Ectodermal cell (in vitro differentiated cells): ENCODE results near the gene CCNJL.
"Not testable (repeated sequence)": the region's sequence is repeated elsewhere in the genome, so short reads cannot be mapped to it uniquely, and the experiment has no call there.

Experiments used
- H3K27ac ChIP-seq: 2 replicates; pipeline ENCODE4 v1.7.0; 2013; ENCODE audit warnings: mild to moderate bottlenecking, low read depth, low read length; ENCODE audit not compliant: insufficient read depth, poor library complexity, severe bottlenecking
- H3K27me3 ChIP-seq: 2 replicates; pipeline ENCODE4 v1.7.0; 2013; ENCODE audit warnings: mild to moderate bottlenecking, low read length; ENCODE audit not compliant: insufficient read depth, control insufficient read depth, poor library complexity, severe bottlenecking
- H3K36me3 ChIP-seq: one replicate; pipeline ENCODE4 v1.7.0; 2013; ENCODE audit warnings: low read length; ENCODE audit not compliant: control insufficient read depth, insufficient read depth
- H3K4me1 ChIP-seq: one replicate; pipeline ENCODE4 v1.7.0; 2013; ENCODE audit warnings: low read length; ENCODE audit not compliant: control insufficient read depth, insufficient read depth
- H3K4me3 ChIP-seq: 2 replicates; pipeline ENCODE4 v1.7.0; 2013; ENCODE audit warnings: low read depth, low read length, control low read depth; ENCODE audit not compliant: insufficient read depth
- H3K9me3 ChIP-seq: 2 replicates; pipeline ENCODE4 v1.7.0; 2013; ENCODE audit warnings: mild to moderate bottlenecking, low read length, moderate library complexity; ENCODE audit not compliant: control insufficient read depth
- WGBS, 2 experiments: methylation state at CpG; one replicate each; pipeline ENCODE4 v1.1.7; 2013; ENCODE audit warnings: missing lambda C conversion rate in 2 of 2; 5-methylcytosine and 5-hydroxymethylcytosine counted together

CCNJL gene

GRCh38 chr5:160334716-160335115 lies 22.4 kb upstream of the CCNJL start:
- 88 to 90% methylated on average over 3 of the region's 3 CpGs for WGBS, 2 experiments

GRCh38 chr5:160333721-160334120 lies 21.4 kb upstream of the CCNJL start:
- Histone ChIP-seq H3K36me3 (no peaks in the 10 kb centered on the region), H3K4me3 (no peak overlapping the region), H3K9me3 (no peaks in the 10 kb centered on the region), H3K4me1 (no peaks in the 10 kb centered on the region), H3K27ac (no peak overlapping the region), H3K27me3 (no peaks in the 10 kb centered on the region)
- 90 to 94% methylated on average over 3 of the region's 3 CpGs for WGBS, 2 experiments

More at GRCh38 chr5:160334716-160335115, 22.4 kb upstream of the CCNJL start:
- not testable (repeated sequence) for H3K4me1 ChIP-seq, H3K36me3 ChIP-seq, H3K9me3 ChIP-seq, H3K4me3 ChIP-seq, H3K27ac ChIP-seq, H3K27me3 ChIP-seq

- no peak overlapping the region for H3K27ac ChIP-seq
- H3K4me1 ChIP-seq = peaks cover 8% of the 10 kb centered on the region
- H3K27me3 ChIP-seq = no peaks in the 10 kb centered on the region
- H3K9me3 ChIP-seq = no peaks in the 10 kb centered on the region
- H3K36me3 ChIP-seq = no peaks in the 10 kb centered on the region
- WGBS, 2 experiments = 94% methylated on average over 4 of the region's 4 CpGs
- no peak overlapping the region for H3K4me3 ChIP-seq
Observed at GRCh38 chr5:160330212-160330611, 17.8 kb upstream of the CCNJL start.

GRCh38 chr5:160327818-160328217 lies 15.5 kb upstream of the CCNJL start:
- H3K36me3 ChIP-seq = no peaks in the 10 kb centered on the region

GRCh38 chr5:160326981-160327380 lies 14.6 kb upstream of the CCNJL start:
- Histone ChIP-seq H3K4me1 (peaks cover 8% of the 10 kb centered on the region), H3K27me3 (no peaks in the 10 kb centered on the region), H3K4me3 (no peak overlapping the region), H3K36me3 (no peaks in the 10 kb centered on the region), H3K9me3 (no peaks in the 10 kb centered on the region), H3K27ac (no peak overlapping the region)
- 71 to 93% methylated on average over 1 to 2 of the region's 2 CpGs for WGBS, 2 experiments

More at GRCh38 chr5:160327818-160328217, 15.5 kb upstream of the CCNJL start:
- 76 to 82% methylated on average over 6 of the region's 6 CpGs for WGBS, 2 experiments
- H3K27me3 ChIP-seq = no peaks in the 10 kb centered on the region
- H3K27ac ChIP-seq = no peak overlapping the region
- H3K4me3 ChIP-seq = no peak overlapping the region
- H3K9me3 ChIP-seq = no peaks in the 10 kb centered on the region
- peaks cover 8% of the 10 kb centered on the region for H3K4me1 ChIP-seq

GRCh38 chr5:160325716-160326115 lies 13.4 kb upstream of the CCNJL start:
- Histone ChIP-seq H3K4me1 (peaks cover 13% of the 10 kb centered on the region), H3K27ac (no peak overlapping the region), H3K4me3 (no peak overlapping the region), H3K36me3 (no peaks in the 10 kb centered on the region), H3K9me3 (no peaks in the 10 kb centered on the region), H3K27me3 (no peaks in the 10 kb centered on the region)
- WGBS, 2 experiments = 94 to 98% methylated on average over 2 of the region's 2 CpGs

- Histone ChIP-seq H3K27ac (no peak overlapping the region), H3K9me3 (no peaks in the 10 kb centered on the region), H3K4me1 (peaks cover 13% of the 10 kb centered on the region), H3K4me3 (no peak overlapping the region), H3K27me3 (no peaks in the 10 kb centered on the region), H3K36me3 (no peaks in the 10 kb centered on the region)
- WGBS, 2 experiments = 88 to 92% methylated on average over 2 of the region's 2 CpGs
Observed at GRCh38 chr5:160324886-160325285, 12.5 kb upstream of the CCNJL start.

- H3K36me3 ChIP-seq = no peaks in the 10 kb centered on the region
- H3K4me1 ChIP-seq = peaks cover 5% of the 10 kb centered on the region
- H3K9me3 ChIP-seq = no peaks in the 10 kb centered on the region
- no peaks in the 10 kb centered on the region for H3K27me3 ChIP-seq
- WGBS, 2 experiments = 96 to 97% methylated on average over 4 of the region's 4 CpGs
- no peak overlapping the region for H3K4me3 ChIP-seq
- H3K27ac ChIP-seq = no peak overlapping the region
Observed at GRCh38 chr5:160318409-160318808, 6.0 kb upstream of the CCNJL start.

- 92 to 95% methylated on average over 5 of the region's 5 CpGs for WGBS, 2 experiments
Observed at GRCh38 chr5:160317434-160317833, 5.1 kb upstream of the CCNJL start.

GRCh38 chr5:160315968-160316367 lies 3.6 kb upstream of the CCNJL start:
- 74 to 85% methylated on average over 1 of the region's 1 CpG for WGBS, 2 experiments
- no peak overlapping the region for H3K27ac ChIP-seq
- H3K36me3 ChIP-seq = no peaks in the 10 kb centered on the region
- peaks cover 4% of the 10 kb centered on the region for H3K4me1 ChIP-seq
- H3K9me3 ChIP-seq = no peaks in the 10 kb centered on the region
- no peaks in the 10 kb centered on the region for H3K27me3 ChIP-seq
- no peak overlapping the region for H3K4me3 ChIP-seq

More at GRCh38 chr5:160317434-160317833, 5.1 kb upstream of the CCNJL start:
- H3K9me3 ChIP-seq = no peaks in the 10 kb centered on the region
- H3K27me3 ChIP-seq = no peaks in the 10 kb centered on the region
- no peaks in the 10 kb centered on the region for H3K36me3 ChIP-seq
- no peak overlapping the region for H3K4me3 ChIP-seq
- H3K4me1 ChIP-seq = peaks cover 5% of the 10 kb centered on the region
- H3K27ac ChIP-seq = no peak overlapping the region
